ENCODE data around the gene HESX1.
A peak's percentile ranks its signal among the peaks of the same experiment; 100 is the strongest.

HESX1 gene

GRCh38 chr3:57166660-57167059 lies 33.1 kb downstream of the HESX1 start:
- DNase-seq = no peak

GRCh38 chr3:57165641-57166040 lies 34.1 kb downstream of the HESX1 start:
- no peak for DNase-seq

- DNase-seq = peak; percentile 63
Observed at GRCh38 chr3:57164657-57165573, 34.9 kb downstream of the HESX1 start, which contains the start of gene IL17RD. Gene IL17RD, minus strand, starts transcription at chr3:57165353. Its CDS starts 67 bp downstream, at chr3:57165286.

DNA sequence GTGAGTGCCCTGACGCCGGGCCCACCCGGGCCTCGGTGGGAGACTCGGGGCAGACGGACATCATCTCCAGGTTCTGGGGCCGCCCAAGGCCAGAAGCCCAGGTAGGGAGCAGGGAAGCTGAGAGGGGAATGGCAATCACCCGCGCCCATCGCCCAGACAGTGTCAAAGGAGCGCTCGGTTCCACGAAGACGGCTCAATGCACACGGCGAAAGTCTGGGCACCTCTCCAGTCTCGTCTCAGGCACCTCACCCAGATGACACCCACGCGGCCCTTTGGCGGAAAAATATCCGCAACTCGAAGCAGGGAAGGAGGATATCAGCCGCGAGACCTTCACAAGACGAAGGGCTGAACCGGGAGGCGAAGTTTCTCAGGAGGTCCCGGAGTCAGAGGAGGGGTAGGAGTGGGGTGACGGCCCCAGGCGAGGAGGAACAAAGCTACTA lies 35.5 kb downstream of the HESX1 start:
- no peak for DNase-seq

- DNase-seq = no peak
Observed at GRCh38 chr3:57163751-57164150, 36.0 kb downstream of the HESX1 start.

- DNase-seq = no peak
Observed at GRCh38 chr3:57161915-57162314, 37.9 kb downstream of the HESX1 start.

- DNase-seq = no peak
Observed at GRCh38 chr3:57160765-57161538, 38.8 kb downstream of the HESX1 start.

- DNase-seq = no peak
Observed at GRCh38 chr3:57160076-57160764, 39.6 kb downstream of the HESX1 start.

GRCh38 chr3:57158813-57159738 lies 40.7 kb downstream of the HESX1 start:
- no peak for DNase-seq

GRCh38 chr3:57158325-57158724 lies 41.5 kb downstream of the HESX1 start:
- no peak for DNase-seq

DNA sequence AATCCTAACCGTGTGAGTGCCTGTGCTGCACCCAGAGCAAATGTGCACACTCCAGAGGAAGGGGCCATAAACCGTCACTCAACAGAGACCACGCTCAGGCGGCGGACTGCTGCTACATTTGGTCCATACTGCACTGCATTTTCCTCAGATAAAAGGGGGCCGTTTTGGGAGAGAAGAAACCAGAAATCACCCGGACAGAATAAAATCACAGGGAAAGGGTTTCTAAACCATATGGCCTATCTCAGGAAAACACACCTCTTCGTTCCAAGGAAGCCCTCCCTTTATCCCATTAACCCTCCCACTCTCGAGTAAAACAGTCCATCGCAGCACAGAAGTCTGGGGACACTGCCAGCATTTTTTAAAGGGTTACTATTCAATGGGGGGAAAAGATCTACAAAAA lies 42.2 kb downstream of the HESX1 start:
- no peak for DNase-seq

GRCh38 chr3:57155310-57155643 lies 44.5 kb downstream of the HESX1 start:
- no peak for DNase-seq

DNA sequence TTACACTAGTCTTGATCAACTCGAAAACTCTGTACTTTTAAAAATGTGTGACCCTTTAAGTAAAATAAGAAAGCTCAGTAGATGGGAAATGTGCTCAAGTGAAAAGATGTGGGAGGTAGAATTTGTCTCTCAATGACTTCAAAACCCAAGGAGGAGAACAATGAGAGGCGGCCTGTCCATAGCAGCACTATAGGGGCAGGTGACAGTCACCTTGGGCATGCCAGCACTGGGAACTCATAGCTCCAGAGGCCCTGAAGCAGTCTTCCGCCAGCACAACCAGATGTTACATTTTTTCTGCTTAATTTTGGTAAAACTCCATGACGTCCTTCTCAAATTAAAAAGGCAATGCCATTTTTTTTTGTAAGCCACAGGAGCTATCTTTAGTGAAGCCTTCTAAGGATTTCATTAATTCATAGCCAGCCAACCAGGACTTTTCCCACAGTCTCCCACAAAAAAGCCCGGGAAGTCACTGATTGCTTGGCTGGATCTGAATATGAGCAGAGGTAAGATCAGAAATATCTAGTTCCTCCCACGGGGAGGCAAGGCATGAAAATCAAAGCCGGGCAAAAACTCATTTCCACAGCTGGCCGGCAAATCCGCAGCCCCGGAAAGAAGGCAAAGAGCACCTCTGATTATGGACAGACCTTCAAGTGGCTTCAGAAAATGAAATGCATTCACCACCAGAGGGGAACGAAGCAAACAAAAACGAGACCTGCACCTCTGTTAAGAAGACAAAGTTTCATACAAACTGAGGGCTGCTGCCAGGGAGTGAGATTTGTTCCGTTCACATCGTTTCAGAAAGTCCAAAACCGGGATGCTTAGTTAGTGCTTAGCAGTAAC lies 45.1 kb downstream of the HESX1 start:
- no peak for DNase-seq

- DNase-seq = no peak
Observed at GRCh38 chr3:57152151-57153143, 47.3 kb downstream of the HESX1 start.

GRCh38 chr3:57151749-57152148 lies 48.0 kb downstream of the HESX1 start:
- no peak for DNase-seq

DNA sequence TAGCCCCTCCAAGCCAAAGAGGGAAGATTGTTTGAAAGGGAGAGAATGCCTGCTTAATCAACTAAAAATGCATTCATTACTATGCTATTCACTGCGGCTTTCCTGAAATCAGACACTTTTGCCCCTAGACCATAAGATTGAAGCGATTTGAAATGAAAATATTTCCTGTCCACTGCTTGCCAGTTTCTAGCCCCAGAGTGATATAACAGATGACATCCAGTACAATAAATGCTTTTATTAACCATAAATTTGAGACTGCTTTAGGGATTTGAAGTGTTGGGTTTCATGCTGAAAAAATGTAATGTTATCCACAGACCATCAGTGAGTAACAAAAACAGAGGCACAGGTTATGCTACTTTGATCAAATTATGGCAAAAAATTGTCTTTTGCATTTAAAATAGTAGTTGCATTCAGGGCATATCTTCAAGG lies 48.7 kb downstream of the HESX1 start:
- no peak for DNase-seq

DNA sequence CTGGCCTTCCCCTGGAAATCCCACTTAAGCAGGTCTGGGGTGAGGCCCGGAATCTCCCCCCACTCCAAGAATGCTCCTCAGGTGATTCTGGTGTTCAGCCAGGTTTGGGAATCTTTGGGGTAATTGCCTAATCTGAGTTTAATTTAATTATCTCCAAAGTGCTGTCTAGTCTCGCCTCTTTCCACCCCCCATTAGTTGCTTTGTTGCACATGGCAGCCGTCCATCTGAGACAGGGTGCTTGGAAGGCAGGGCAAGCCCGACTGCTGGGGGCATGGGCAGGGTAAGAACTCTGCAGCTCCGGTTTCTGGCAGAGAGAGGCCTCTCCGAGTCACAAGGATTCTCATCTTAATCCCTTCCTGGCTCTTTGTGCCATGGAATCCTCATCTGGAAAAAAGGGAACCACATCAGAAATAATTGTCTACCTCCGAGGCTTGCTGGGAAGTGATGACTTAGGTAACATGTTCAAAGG lies 49.6 kb downstream of the HESX1 start:
- no peak for DNase-seq

Measured in T1000 (cell line).